SH-SY5Y (cell line): ENCODE data around the gene NAXE.

ENCODE experiments used
- GATA2 ChIP-seq: IDR thresholded peaks from 2 replicates; pipeline ENCODE4 v1.6.1; 2011; ENCODE audit warnings: mild to moderate bottlenecking, low read depth, low read length
- GATA3 ChIP-seq: IDR thresholded peaks from 2 replicates; pipeline ENCODE4 v1.6.1; 2011; ENCODE audit warnings: low read depth, mild to moderate bottlenecking, low read length, moderate library complexity

GRCh38 chr1:156546267-156546666 lies 45.3 kb upstream of the NAXE start:
- no peak for TF ChIP-seq GATA3
- no peak for TF ChIP-seq GATA2
